HCT116 (cell line): ENCODE results near the gene C1QTNF12. TPM values are rescaled to one million over a fixed set of nuclear protein-coding genes. Genes with fewer than 3 reads are reported as not detected.

Experiments
- ATAC-seq: fragments of 200-7000 bp; cut with Tn5 transposase; 2 replicates; pipeline ENCODE4 v1.9.1; 2020; ENCODE audit warnings: mild to moderate bottlenecking, moderate library complexity
- BruUV-seq: library from RNA; stranded (reverse); fragments of 400-500 nt; replicated peaks from 2 replicates; lab custom pipeline; 2021; lab: Mats Ljungman, UMichigan
- CTCF ChIA-PET: fragments of 300-600 bp; sonication (Branson Sonifier 250); formaldehyde crosslinking; loops from one replicate; lab custom pipeline; 2021; ENCODE audit warnings: antibody characterized with exemption; lab: Charles Lee
- POLR2A ChIA-PET: fragments of 300-600, 350-600 bp; sonication (Branson Sonifier 250); formaldehyde crosslinking; loops from one replicate; lab custom pipeline; 2021; ENCODE audit warnings: antibody characterized with exemption; lab: Charles Lee
- RAD21 ChIA-PET, 2 experiments: fragments of 300-600 bp; sonication (Branson Sonifier 250); formaldehyde crosslinking; loops; one replicate each; lab custom pipeline; 2023; ENCODE audit warnings: low total read pairs in 2 of 2; ENCODE audit not compliant: uncharacterized antibody in 2 of 2, unreplicated experiment in 2 of 2, low non-redundant PET in 1 of 2; lab: Charles Lee
- DNase-seq: peaks from one replicate; pipeline ENCODE4 v3.0.0-alpha.2; 2010; ENCODE audit warnings: low read depth, low spot score
- H2AFZ ChIP-seq: fragments of 200-600 bp; shearing (Covaris generic), sonication (generic); 2 replicates; pipeline ENCODE4 v1.6.1; 2017; ENCODE audit warnings: low read depth, mixed run types, mixed read lengths, antibody characterized with exemption, low read length; ENCODE audit not compliant: poor library complexity, severe bottlenecking
- H3K27ac ChIP-seq: 2 replicates; pipeline ENCODE4 v1.5.1; 2012; ENCODE audit warnings: low read depth, low read length
- H3K27me3 ChIP-seq: fragments of 200-600 bp; sonication (generic); 2 replicates; pipeline ENCODE4 v1.6.1; 2016; ENCODE audit warnings: mixed run types, low read length, mixed read lengths; ENCODE audit not compliant: insufficient read depth
- H3K36me3 ChIP-seq, 2 experiments: fragments of 200-500 bp in 1 of 2; fragments of 200-600 bp in 1 of 2; sonication (Bioruptor generic) in 1 of 2; sonication (generic) in 1 of 2; 2 replicates each; pipeline versions ENCODE4 v1.5.1 to v1.6.1; 2014 to 2016; ENCODE audit warnings: low read length in 2 of 2, inconsistent platforms in 1 of 2, mixed read lengths in 1 of 2, mixed run types in 1 of 2; ENCODE audit not compliant: insufficient read depth in 2 of 2, control insufficient read depth in 1 of 2
- H3K4me1 ChIP-seq, 2 experiments: fragments of 200-600 bp in 1 of 2; sonication (generic) in 1 of 2; 2 replicates each; pipeline versions ENCODE4 v1.5.1 to v1.6.1; 2012 to 2017; ENCODE audit warnings: low read length in 2 of 2, inconsistent platforms in 1 of 2, mild to moderate bottlenecking in 1 of 2, mixed read lengths in 1 of 2, mixed run types in 1 of 2, moderate library complexity in 1 of 2; ENCODE audit not compliant: insufficient read depth in 2 of 2, control insufficient read depth in 1 of 2
- H3K4me2 ChIP-seq: fragments of 200-600 bp; sonication (generic); 2 replicates; pipeline ENCODE4 v1.6.1; 2017; ENCODE audit warnings: mixed run types, low read length, mixed read lengths
- H3K4me3 ChIP-seq, 2 experiments: fragments of 200-600 bp in 1 of 2; sonication (generic) in 1 of 2; replicated peaks in 1 of 2; 2 replicates each; pipeline ENCODE4 v1.5.1; 2011 to 2016; ENCODE audit warnings: low read length in 2 of 2, control low read depth in 1 of 2, low read depth in 1 of 2, mild to moderate bottlenecking in 1 of 2, mixed read lengths in 1 of 2, mixed run types in 1 of 2
- H3K79me2 ChIP-seq: fragments of 200-600 bp; sonication (generic); 2 replicates; pipeline ENCODE4 v1.6.1; 2017; ENCODE audit warnings: mild to moderate bottlenecking, mixed run types, low read length, moderate library complexity, mixed read lengths; ENCODE audit not compliant: insufficient read depth
- H3K9ac ChIP-seq: fragments of 200-600 bp; sonication (generic); 2 replicates; pipeline ENCODE4 v1.6.1; 2016; ENCODE audit warnings: low read length, mixed read lengths
- H3K9me2 ChIP-seq: fragments of 200-600 bp; sonication (generic), shearing (Covaris generic); 2 replicates; pipeline ENCODE4 v1.6.1; 2017; ENCODE audit warnings: mixed run types, mild to moderate bottlenecking, moderate library complexity; ENCODE audit not compliant: insufficient read depth
- H3K9me3 ChIP-seq, 2 experiments: fragments of 200-500 bp in 1 of 2; fragments of 200-600 bp in 1 of 2; sonication (Bioruptor generic) in 1 of 2; sonication (generic) in 1 of 2; 2 replicates each; pipeline ENCODE4 v1.6.1; 2014 to 2017; ENCODE audit warnings: low read length in 2 of 2, mixed read lengths in 2 of 2, inconsistent platforms in 1 of 2, low read depth in 1 of 2, mild to moderate bottlenecking in 1 of 2, mixed run types in 1 of 2, moderate library complexity in 1 of 2; ENCODE audit not compliant: control insufficient read depth in 1 of 2, insufficient read depth in 1 of 2
- H4K20me1 ChIP-seq: fragments of 200-600 bp; sonication (generic), shearing (Covaris generic); 2 replicates; pipeline ENCODE4 v1.6.1; 2017; ENCODE audit warnings: mixed run types, mild to moderate bottlenecking, moderate library complexity; ENCODE audit not compliant: insufficient read depth
- CBX3 ChIP-seq: IDR thresholded peaks from 2 replicates; pipeline ENCODE4 v1.6.1; 2012; ENCODE audit warnings: low read depth
- CEBPB ChIP-seq: IDR thresholded peaks from 2 replicates; pipeline ENCODE4 v1.6.1; 2012; ENCODE audit warnings: low read depth
- EGR1 ChIP-seq: IDR thresholded peaks from 2 replicates; pipeline ENCODE4 v1.6.1; 2012; ENCODE audit warnings: low read depth
- ELF1 ChIP-seq: IDR thresholded peaks from 2 replicates; pipeline ENCODE4 v1.6.1; 2012; ENCODE audit warnings: low read depth, borderline replicate concordance
- EZH2 ChIP-seq: fragments of 200-600 bp; sonication (generic); IDR thresholded peaks from 2 replicates; pipeline ENCODE4 v1.6.1; 2017; ENCODE audit warnings: antibody characterized with exemption, mixed run types
- EZH2phosphoT487 ChIP-seq: fragments of 200-600 bp; IDR thresholded peaks from 2 replicates; pipeline ENCODE4 v1.6.1; 2018; ENCODE audit warnings: antibody characterized with exemption, borderline replicate concordance
- FOSL1 ChIP-seq: IDR thresholded peaks from 2 replicates; pipeline ENCODE4 v1.6.1; 2012; ENCODE audit warnings: low read depth
- JUND ChIP-seq: IDR thresholded peaks from 2 replicates; pipeline ENCODE4 v1.6.1; 2012
- POLR2AphosphoS5 ChIP-seq: IDR thresholded peaks from 2 replicates; pipeline ENCODE4 v1.6.1; 2011; ENCODE audit warnings: mild to moderate bottlenecking, low read depth, low read length, moderate library complexity
- RAD21 ChIP-seq: IDR thresholded peaks from 2 replicates; pipeline ENCODE4 v1.6.1; 2012; ENCODE audit warnings: low read depth, mild to moderate bottlenecking
- SP1 ChIP-seq: IDR thresholded peaks from 2 replicates; pipeline ENCODE4 v1.6.1; 2012; ENCODE audit warnings: low read depth
- SRF ChIP-seq: IDR thresholded peaks from 2 replicates; pipeline ENCODE4 v1.6.1; 2012; ENCODE audit warnings: low read depth
- TCF7L2 ChIP-seq: IDR thresholded peaks from 2 replicates; pipeline ENCODE4 v1.7.0; 2011; ENCODE audit warnings: borderline replicate concordance, inconsistent platforms; ENCODE audit not compliant: insufficient read depth, insufficient read length; ENCODE audit errors: extremely low read depth
- YY1 ChIP-seq: IDR thresholded peaks from 2 replicates; pipeline ENCODE4 v1.6.1; 2011; ENCODE audit warnings: low read length, low read depth, moderate library complexity, mild to moderate bottlenecking; ENCODE audit not compliant: insufficient replicate concordance; ENCODE audit errors: extremely low read depth
- ZFX ChIP-seq: fragments of 450-650 bp; IDR thresholded peaks from 2 replicates; pipeline ENCODE4 v1.6.1; 2017
- ZNF274 ChIP-seq: fragments of 200-500 bp; sonication (Bioruptor generic); IDR thresholded peaks from 2 replicates; pipeline ENCODE4 v1.6.1; 2014; ENCODE audit warnings: mild to moderate bottlenecking, low read depth, low read length, inconsistent platforms
- intact Hi-C: fragments of 100-400 bp; cut with micrococcal nuclease; formaldehyde crosslinking; loops from 2 replicates; pipeline ENCODE4 v1.10.0; 2022
- total RNA-seq: library from RNA; stranded (reverse); gene quantifications from one replicate; pipeline ENCODE4 v1.2.1, GENCODE V29; 2021; ENCODE audit not compliant: unreplicated experiment
- TF ChIP-seq, protein P1 (sequence below): IDR thresholded peaks from 2 replicates; pipeline ENCODE4 v1.6.1; 2012
- TF ChIP-seq, protein P2 (sequence below), 3 experiments: fragments of 200-600 bp in 1 of 3; sonication (generic) in 1 of 3; IDR thresholded peaks in 2 of 3; conservative IDR thresholded peaks in 1 of 3; 2 replicates each; pipeline ENCODE4 v1.5.1; 2012 to 2017; ENCODE audit warnings: low read depth in 2 of 3, low read length in 2 of 3, antibody characterized with exemption in 1 of 3, borderline replicate concordance in 1 of 3, control low read depth in 1 of 3, mild to moderate bottlenecking in 1 of 3, mixed read lengths in 1 of 3, mixed run types in 1 of 3, moderate library complexity in 1 of 3; ENCODE audit not compliant: insufficient read depth in 1 of 3
- TF ChIP-seq, protein P3 (sequence below): IDR thresholded peaks from 2 replicates; pipeline ENCODE4 v1.6.1; 2012; ENCODE audit warnings: low read depth
- TF ChIP-seq, protein P4 (sequence below): IDR thresholded peaks from 2 replicates; pipeline ENCODE4 v1.6.1; 2011; ENCODE audit warnings: mild to moderate bottlenecking, low read length, moderate library complexity; ENCODE audit not compliant: insufficient replicate concordance; ENCODE audit errors: extremely low read depth

The C1QTNF12 gene
- total RNA-seq, 1 experiment from 2014 or later = 6.9 TPM

DNA sequence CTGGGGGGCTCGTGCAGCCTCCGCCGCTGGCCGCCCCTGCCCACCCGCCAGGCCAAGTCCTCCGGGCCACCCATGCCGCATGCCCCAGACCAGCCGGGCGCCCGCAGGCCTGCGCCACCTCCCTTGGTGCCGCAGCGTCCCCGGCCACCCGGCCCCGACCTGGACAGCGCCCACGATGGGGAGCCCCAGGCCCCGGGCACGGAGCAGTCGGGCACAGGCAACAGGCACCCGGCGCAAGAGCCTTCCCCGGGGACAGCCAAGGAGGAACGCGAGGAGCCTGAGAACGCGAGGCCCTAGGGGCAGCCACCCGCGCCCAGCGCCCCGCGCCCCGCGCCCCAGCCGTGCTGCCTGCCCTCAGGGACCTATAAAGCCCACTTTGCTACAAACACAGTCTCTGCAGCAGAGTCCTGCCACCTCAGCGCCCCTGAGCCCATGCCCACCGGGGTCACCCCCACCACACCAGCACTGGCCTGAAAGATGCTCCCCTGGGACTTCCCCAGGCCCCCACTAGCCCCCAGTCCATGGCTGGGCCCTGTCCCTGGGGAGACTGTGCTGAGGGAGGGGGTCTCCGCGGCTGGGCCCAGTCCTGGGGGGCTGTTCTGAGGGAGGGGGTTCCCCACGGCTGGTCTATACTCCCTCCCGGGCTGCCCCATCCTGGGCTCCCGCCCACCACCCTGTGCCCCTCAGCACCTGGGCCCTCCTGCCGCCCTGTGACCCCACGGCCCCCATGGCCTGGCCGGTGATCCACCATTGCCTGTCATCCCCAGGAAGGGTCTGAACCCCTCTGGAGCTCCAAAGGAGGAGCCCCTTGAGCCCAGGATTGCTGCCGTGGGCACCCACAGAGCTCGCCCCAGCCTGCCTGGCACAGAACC, 48.7 kb downstream of the C1QTNF12 start:
- Histone ChIP-seq H3K9me2 (no peaks in the 10 kb centered on the region), H3K4me3 (no peak overlapping the region), H3K4me1 (peaks cover 0 to 5% of the 10 kb centered on the region in 2 experiments; a peak in 1 of 4 replicates), H3K27ac (no peak overlapping the region), H2AFZ (no peak overlapping the region), H3K9ac (no peak overlapping the region), H3K4me2 (no peak overlapping the region), H3K27me3 (no peaks in the 10 kb centered on the region), H3K36me3 (no peaks in the 10 kb centered on the region), H3K79me2 (no peaks in the 10 kb centered on the region), H3K9me3 (no peaks in the 10 kb centered on the region), H4K20me1 (no peaks in the 10 kb centered on the region)
- ChIA-PET POLR2A (no interaction called here), CTCF (no interaction called here), RAD21 (no interaction called here)
- intact Hi-C loops = no loop called here
- ATAC-seq = no peak
- TF ChIP-seq FOSL1 (no peak), SP1 (no peak), TCF7L2 (no peak), EZH2 (no peak), CEBPB (no peak), CBX3 (no peak), JUND (no peak), POLR2AphosphoS5 (no peak), ELF1 (no peak), SRF (no peak), EZH2phosphoT487 (no peak), YY1 (no peak), RAD21 (no peak), EGR1 (no peak), ZFX (no peak), ZNF274 (no peak)
- TF ChIP-seq, protein P1, sequence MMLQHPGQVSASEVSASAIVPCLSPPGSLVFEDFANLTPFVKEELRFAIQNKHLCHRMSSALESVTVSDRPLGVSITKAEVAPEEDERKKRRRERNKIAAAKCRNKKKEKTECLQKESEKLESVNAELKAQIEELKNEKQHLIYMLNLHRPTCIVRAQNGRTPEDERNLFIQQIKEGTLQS = no peak
- TF ChIP-seq, protein P2, sequence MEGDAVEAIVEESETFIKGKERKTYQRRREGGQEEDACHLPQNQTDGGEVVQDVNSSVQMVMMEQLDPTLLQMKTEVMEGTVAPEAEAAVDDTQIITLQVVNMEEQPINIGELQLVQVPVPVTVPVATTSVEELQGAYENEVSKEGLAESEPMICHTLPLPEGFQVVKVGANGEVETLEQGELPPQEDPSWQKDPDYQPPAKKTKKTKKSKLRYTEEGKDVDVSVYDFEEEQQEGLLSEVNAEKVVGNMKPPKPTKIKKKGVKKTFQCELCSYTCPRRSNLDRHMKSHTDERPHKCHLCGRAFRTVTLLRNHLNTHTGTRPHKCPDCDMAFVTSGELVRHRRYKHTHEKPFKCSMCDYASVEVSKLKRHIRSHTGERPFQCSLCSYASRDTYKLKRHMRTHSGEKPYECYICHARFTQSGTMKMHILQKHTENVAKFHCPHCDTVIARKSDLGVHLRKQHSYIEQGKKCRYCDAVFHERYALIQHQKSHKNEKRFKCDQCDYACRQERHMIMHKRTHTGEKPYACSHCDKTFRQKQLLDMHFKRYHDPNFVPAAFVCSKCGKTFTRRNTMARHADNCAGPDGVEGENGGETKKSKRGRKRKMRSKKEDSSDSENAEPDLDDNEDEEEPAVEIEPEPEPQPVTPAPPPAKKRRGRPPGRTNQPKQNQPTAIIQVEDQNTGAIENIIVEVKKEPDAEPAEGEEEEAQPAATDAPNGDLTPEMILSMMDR (IDR thresholded peaks at IDR 0.05 in 2 of 3, conservative IDR thresholded peaks at IDR 0.05 in 1 of 3; ENCODE audit: borderline replicate concordance in 1 of 3, insufficient read depth in 1 of 3, low read depth in 2 of 3, low read length in 2 of 3) = no peak
- TF ChIP-seq, protein P3, sequence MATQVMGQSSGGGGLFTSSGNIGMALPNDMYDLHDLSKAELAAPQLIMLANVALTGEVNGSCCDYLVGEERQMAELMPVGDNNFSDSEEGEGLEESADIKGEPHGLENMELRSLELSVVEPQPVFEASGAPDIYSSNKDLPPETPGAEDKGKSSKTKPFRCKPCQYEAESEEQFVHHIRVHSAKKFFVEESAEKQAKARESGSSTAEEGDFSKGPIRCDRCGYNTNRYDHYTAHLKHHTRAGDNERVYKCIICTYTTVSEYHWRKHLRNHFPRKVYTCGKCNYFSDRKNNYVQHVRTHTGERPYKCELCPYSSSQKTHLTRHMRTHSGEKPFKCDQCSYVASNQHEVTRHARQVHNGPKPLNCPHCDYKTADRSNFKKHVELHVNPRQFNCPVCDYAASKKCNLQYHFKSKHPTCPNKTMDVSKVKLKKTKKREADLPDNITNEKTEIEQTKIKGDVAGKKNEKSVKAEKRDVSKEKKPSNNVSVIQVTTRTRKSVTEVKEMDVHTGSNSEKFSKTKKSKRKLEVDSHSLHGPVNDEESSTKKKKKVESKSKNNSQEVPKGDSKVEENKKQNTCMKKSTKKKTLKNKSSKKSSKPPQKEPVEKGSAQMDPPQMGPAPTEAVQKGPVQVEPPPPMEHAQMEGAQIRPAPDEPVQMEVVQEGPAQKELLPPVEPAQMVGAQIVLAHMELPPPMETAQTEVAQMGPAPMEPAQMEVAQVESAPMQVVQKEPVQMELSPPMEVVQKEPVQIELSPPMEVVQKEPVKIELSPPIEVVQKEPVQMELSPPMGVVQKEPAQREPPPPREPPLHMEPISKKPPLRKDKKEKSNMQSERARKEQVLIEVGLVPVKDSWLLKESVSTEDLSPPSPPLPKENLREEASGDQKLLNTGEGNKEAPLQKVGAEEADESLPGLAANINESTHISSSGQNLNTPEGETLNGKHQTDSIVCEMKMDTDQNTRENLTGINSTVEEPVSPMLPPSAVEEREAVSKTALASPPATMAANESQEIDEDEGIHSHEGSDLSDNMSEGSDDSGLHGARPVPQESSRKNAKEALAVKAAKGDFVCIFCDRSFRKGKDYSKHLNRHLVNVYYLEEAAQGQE = no peak
- TF ChIP-seq, protein P4, sequence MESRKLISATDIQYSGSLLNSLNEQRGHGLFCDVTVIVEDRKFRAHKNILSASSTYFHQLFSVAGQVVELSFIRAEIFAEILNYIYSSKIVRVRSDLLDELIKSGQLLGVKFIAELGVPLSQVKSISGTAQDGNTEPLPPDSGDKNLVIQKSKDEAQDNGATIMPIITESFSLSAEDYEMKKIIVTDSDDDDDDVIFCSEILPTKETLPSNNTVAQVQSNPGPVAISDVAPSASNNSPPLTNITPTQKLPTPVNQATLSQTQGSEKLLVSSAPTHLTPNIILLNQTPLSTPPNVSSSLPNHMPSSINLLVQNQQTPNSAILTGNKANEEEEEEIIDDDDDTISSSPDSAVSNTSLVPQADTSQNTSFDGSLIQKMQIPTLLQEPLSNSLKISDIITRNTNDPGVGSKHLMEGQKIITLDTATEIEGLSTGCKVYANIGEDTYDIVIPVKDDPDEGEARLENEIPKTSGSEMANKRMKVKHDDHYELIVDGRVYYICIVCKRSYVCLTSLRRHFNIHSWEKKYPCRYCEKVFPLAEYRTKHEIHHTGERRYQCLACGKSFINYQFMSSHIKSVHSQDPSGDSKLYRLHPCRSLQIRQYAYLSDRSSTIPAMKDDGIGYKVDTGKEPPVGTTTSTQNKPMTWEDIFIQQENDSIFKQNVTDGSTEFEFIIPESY = no peak
- no TSS peak for BruUV-seq
- DNase-seq = no peak
